Peyer's patch (tissue), 4 donors: ENCODE results near the gene WDR31.

Experiments
- POLR2A ChIP-seq, 2 donors: fragments of 450-650 bp; IDR thresholded peaks; one replicate each; pipeline ENCODE4 v1.5.1; 2017; ENCODE audit warnings: antibody characterized with exemption in 2 of 2, mild to moderate bottlenecking in 2 of 2, moderate library complexity in 2 of 2
- TF ChIP-seq, protein P1 (sequence below), 6 experiments: fragments of 450-650 bp in 4 of 6; fragments of 200-600 bp in 2 of 6; sonication (generic) in 1 of 6; IDR thresholded peaks; one replicate each; pipeline ENCODE4 v1.5.1; 2017 to 2019; ENCODE audit warnings: antibody characterized with exemption in 6 of 6, mild to moderate bottlenecking in 3 of 6, moderate library complexity in 1 of 6

GRCh38 chr9:113387560-113388230 lies 47.6 kb upstream of the WDR31 start:
- TF ChIP-seq, protein P1, sequence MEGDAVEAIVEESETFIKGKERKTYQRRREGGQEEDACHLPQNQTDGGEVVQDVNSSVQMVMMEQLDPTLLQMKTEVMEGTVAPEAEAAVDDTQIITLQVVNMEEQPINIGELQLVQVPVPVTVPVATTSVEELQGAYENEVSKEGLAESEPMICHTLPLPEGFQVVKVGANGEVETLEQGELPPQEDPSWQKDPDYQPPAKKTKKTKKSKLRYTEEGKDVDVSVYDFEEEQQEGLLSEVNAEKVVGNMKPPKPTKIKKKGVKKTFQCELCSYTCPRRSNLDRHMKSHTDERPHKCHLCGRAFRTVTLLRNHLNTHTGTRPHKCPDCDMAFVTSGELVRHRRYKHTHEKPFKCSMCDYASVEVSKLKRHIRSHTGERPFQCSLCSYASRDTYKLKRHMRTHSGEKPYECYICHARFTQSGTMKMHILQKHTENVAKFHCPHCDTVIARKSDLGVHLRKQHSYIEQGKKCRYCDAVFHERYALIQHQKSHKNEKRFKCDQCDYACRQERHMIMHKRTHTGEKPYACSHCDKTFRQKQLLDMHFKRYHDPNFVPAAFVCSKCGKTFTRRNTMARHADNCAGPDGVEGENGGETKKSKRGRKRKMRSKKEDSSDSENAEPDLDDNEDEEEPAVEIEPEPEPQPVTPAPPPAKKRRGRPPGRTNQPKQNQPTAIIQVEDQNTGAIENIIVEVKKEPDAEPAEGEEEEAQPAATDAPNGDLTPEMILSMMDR (IDR thresholded peaks at IDR 0.05), result no peak
- no peak for TF ChIP-seq POLR2A (IDR thresholded peaks at IDR 0.05)
